Measurements from ENCODE around the gene IKBKE.

Gene IKBKE

GRCh38 chr1:206469933-206470691, at the start of gene IKBKE:
TSS of gene IKBKE (plus strand) at chr1:206470476. CDS start at chr1:206473228, 2,752 bp downstream.
- TF ChIP-seq GATA3 (IDR thresholded peaks at IDR 0.05; ENCODE audit: low read depth, low read length) (no peak), GATA2 (IDR thresholded peaks at IDR 0.05; ENCODE audit: low read depth, low read length) (no peak)

DNA sequence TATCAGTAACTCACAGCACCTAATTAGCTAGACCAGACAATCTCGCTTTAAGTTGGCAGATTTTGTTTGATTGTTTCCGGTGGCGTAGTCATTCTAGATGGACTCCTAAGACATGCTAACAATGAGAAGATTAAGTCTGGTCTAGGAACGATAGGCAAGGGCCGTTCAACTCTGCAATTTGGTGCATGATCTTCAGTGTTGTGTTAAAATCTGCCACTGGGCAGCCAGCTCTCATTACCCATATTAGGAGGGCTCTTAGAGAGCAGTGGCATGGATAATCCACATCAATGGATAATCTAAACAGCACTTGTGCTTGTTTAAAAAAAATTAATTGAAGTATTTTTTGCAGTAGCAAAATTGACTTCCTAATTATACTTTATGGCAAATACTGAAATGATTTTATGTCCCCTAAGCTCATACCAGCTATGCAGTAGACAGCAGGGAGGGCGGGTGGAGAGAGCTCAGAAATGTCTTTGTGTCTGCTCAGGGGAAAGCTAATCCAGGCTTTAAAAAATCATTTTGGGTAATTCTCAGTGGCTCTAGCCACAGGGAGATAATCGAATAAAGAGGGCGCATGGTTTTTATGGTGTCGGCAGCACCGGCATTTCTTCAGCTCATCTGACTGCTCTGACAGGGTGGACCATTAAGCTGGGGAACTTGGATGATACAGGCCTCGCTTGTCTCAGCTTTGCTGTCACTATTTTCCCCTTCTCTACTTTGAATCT, 48.5 kb upstream of the IKBKE start:
- TF ChIP-seq GATA3 (IDR thresholded peaks at IDR 0.05; ENCODE audit: low read depth, low read length): no peak
- no peak for TF ChIP-seq GATA2 (IDR thresholded peaks at IDR 0.05; ENCODE audit: low read depth, low read length)

GRCh38 chr1:206422525-206422924, 47.8 kb upstream of the IKBKE start:
- TF ChIP-seq GATA3 (IDR thresholded peaks at IDR 0.05; ENCODE audit: low read depth, low read length) (no peak), GATA2 (IDR thresholded peaks at IDR 0.05; ENCODE audit: low read depth, low read length) (no peak)

GRCh38 chr1:206427291-206427690, 43.0 kb upstream of the IKBKE start:
- no peak for TF ChIP-seq GATA3 (IDR thresholded peaks at IDR 0.05; ENCODE audit: low read depth, low read length)
- no peak for TF ChIP-seq GATA2 (IDR thresholded peaks at IDR 0.05; ENCODE audit: low read depth, low read length)

DNA sequence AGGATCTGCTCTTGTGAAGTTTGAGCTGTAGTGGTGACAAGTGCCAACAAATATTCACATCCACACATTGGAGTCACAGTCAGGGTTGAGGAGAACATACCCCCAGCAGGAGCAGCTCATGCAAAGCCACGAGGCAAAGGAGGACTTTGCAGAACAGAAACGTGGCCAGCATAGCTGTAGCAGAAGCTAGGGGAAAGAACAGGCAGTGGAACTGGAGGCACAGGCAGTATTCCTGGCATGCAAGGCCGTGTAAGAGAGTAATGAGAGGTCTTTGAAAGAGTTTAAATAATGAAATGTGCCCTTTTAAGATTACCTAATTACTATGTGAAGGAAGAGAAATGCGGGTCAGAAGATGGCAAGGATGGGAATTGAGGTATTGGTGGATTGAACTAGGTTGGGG, 40.9 kb upstream of the IKBKE start:
- TF ChIP-seq GATA3 (IDR thresholded peaks at IDR 0.05; ENCODE audit: low read depth, low read length): no peak
- TF ChIP-seq GATA2 (IDR thresholded peaks at IDR 0.05; ENCODE audit: low read depth, low read length): no peak

GRCh38 chr1:206430031-206430983, 40.0 kb upstream of the IKBKE start:
- TF ChIP-seq GATA2 (IDR thresholded peaks at IDR 0.05; ENCODE audit: low read depth, low read length): no peak
- no peak for TF ChIP-seq GATA3 (IDR thresholded peaks at IDR 0.05; ENCODE audit: low read depth, low read length)

- TF ChIP-seq GATA3 (IDR thresholded peaks at IDR 0.05; ENCODE audit: low read depth, low read length): no peak
- no peak for TF ChIP-seq GATA2 (IDR thresholded peaks at IDR 0.05; ENCODE audit: low read depth, low read length)
Observed at GRCh38 chr1:206435445-206435844, 34.8 kb upstream of the IKBKE start.

- TF ChIP-seq GATA3 (IDR thresholded peaks at IDR 0.05; ENCODE audit: low read depth, low read length) (no peak), GATA2 (IDR thresholded peaks at IDR 0.05; ENCODE audit: low read depth, low read length) (no peak)
Observed at GRCh38 chr1:206438554-206438953, 31.7 kb upstream of the IKBKE start.

GRCh38 chr1:206439205-206439604, 31.1 kb upstream of the IKBKE start:
- TF ChIP-seq GATA2 (IDR thresholded peaks at IDR 0.05; ENCODE audit: low read depth, low read length): no peak
- TF ChIP-seq GATA3 (IDR thresholded peaks at IDR 0.05; ENCODE audit: low read depth, low read length): no peak

DNA sequence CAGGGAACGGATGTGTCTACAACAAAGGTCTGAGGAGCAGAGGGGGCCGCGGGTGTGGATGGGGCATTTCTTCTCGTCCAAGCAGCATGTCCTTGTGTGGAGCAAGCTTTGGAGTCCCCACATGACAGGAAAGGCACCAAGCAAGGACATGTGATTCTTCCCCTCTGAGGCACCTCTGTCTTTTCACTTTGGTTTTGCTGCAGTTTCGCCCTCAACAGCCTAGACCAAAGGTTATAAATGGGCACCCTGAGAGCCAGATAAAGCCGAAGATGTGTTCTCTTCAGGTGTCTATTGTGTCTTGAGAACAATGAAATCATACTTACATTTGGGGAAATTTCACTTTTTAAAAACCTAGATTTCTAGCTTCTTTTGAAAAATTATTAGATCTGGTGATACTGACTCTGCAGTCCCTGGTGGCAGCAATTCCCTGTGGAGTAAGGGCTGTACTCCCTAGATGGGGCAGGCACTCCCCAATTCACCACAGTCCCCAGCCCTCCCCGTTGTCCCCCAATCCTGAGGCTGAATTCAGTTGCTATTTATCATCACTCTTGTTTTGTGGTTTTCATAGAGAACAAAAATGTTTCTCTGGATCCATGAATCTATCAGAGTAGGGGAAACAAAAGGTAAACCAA, 28.8 kb upstream of the IKBKE start:
- no peak for TF ChIP-seq GATA2 (IDR thresholded peaks at IDR 0.05; ENCODE audit: low read depth, low read length)

GRCh38 chr1:206442101-206442500, 28.2 kb upstream of the IKBKE start:
- TF ChIP-seq GATA3 (IDR thresholded peaks at IDR 0.05; ENCODE audit: low read depth, low read length) (no peak), GATA2 (IDR thresholded peaks at IDR 0.05; ENCODE audit: low read depth, low read length) (no peak)

DNA sequence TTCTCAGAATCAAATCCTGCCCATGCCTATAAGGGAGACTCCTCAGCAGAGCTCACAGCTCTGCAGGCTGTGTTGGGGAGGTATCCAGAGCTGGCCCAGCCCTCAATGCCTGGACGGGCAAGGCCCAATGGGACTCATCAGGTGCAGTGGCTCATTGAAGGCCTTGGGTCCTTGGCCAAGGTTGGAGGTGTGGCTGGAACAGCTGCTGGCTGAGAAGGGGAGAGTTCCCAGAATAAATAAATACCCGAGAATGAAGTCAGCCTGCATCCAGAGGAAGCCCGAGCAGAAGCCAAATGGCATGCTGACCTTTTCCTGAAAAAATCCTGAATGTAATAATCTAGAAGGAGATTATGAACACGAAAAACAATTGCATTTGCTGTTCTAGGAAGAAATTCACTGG, 25.2 kb upstream of the IKBKE start:
- no peak for TF ChIP-seq GATA3 (IDR thresholded peaks at IDR 0.05; ENCODE audit: low read depth, low read length)
- no peak for TF ChIP-seq GATA2 (IDR thresholded peaks at IDR 0.05; ENCODE audit: low read depth, low read length)

- TF ChIP-seq GATA2 (IDR thresholded peaks at IDR 0.05; ENCODE audit: low read depth, low read length) (no peak), GATA3 (IDR thresholded peaks at IDR 0.05; ENCODE audit: low read depth, low read length) (no peak)
Observed at GRCh38 chr1:206445911-206446356, 24.3 kb upstream of the IKBKE start.
